Fibroblast of lung (primary cell): Measurements from ENCODE around the gene LRRIQ1. TPM values are rescaled to one million over a fixed set of nuclear protein-coding genes. Genes with fewer than 3 reads are reported as not detected.

ENCODE experiments used
- DNase-seq, 2 donors: peaks; one replicate each; pipeline versions ENCODE4 v3.0.0 to v3.0.0-alpha.2; 2010; ENCODE audit warnings: low read depth in 2 of 2
- H2AFZ ChIP-seq: 2 replicates; pipeline ENCODE4 v1.5.1; 2012; ENCODE audit warnings: low read length, control low read depth, inconsistent platforms
- H3K27ac ChIP-seq: 2 replicates; pipeline ENCODE4 v1.5.1; 2011; ENCODE audit warnings: low read length, control low read depth; ENCODE audit not compliant: insufficient read depth
- H3K27me3 ChIP-seq: 2 replicates; pipeline ENCODE4 v1.5.1; 2011; ENCODE audit warnings: mild to moderate bottlenecking, low read length; ENCODE audit not compliant: control insufficient read depth, insufficient read depth
- H3K36me3 ChIP-seq: 2 replicates; pipeline ENCODE4 v1.5.1; 2011; ENCODE audit warnings: low read length; ENCODE audit not compliant: control insufficient read depth, insufficient read depth
- H3K4me1 ChIP-seq: 2 replicates; pipeline ENCODE4 v1.5.1; 2011; ENCODE audit warnings: low read length; ENCODE audit not compliant: control insufficient read depth, insufficient read depth; ENCODE audit errors: extremely low read depth
- H3K4me2 ChIP-seq: 2 replicates; pipeline ENCODE4 v1.5.1; 2011; ENCODE audit warnings: low read length, control low read depth; ENCODE audit not compliant: insufficient read depth; ENCODE audit errors: extremely low read depth
- H3K4me3 ChIP-seq, 4 experiments: fragments of 200-600 bp in 1 of 4; sonication (generic) in 1 of 4; replicated peaks in 1 of 4; 2 replicates each; pipeline ENCODE4 v1.5.1; 2011 to 2016; ENCODE audit warnings: low read length in 4 of 4, low read depth in 3 of 4, mild to moderate bottlenecking in 3 of 4, control low read depth in 2 of 4, inconsistent platforms in 1 of 4, mixed read lengths in 1 of 4; ENCODE audit not compliant: insufficient read depth in 1 of 4; ENCODE audit errors: control extremely low read depth in 1 of 4
- H3K79me2 ChIP-seq: 2 replicates; pipeline ENCODE4 v1.5.1; 2012; ENCODE audit warnings: mild to moderate bottlenecking, low read length, inconsistent platforms; ENCODE audit not compliant: control insufficient read depth, insufficient read depth
- H3K9ac ChIP-seq: 2 replicates; pipeline ENCODE4 v1.5.1; 2011; ENCODE audit warnings: mild to moderate bottlenecking, low read length, control low read depth; ENCODE audit not compliant: insufficient read depth
- H3K9me3 ChIP-seq: 2 replicates; pipeline ENCODE4 v1.5.1; 2012; ENCODE audit warnings: low read depth, low read length; ENCODE audit not compliant: control insufficient read depth, insufficient read depth
- H4K20me1 ChIP-seq: 2 replicates; pipeline ENCODE4 v1.5.1; 2011; ENCODE audit warnings: low read length; ENCODE audit not compliant: control insufficient read depth, insufficient read depth; ENCODE audit errors: extremely low read depth
- CTCF ChIP-seq, 2 donors: IDR thresholded peaks in 1 of 2; conservative IDR thresholded peaks in 1 of 2; 1 replicate in 1 of 2; 2 replicates in 1 of 2; pipeline ENCODE4 v1.5.1; 2011 to 2012; ENCODE audit warnings: low read length in 2 of 2, control low read depth in 1 of 2, inconsistent platforms in 1 of 2, low read depth in 1 of 2, mild to moderate bottlenecking in 1 of 2
- EZH2 ChIP-seq: IDR thresholded peaks from 2 replicates; pipeline ENCODE4 v1.5.1; 2012; ENCODE audit warnings: low read length, control low read depth, mild to moderate bottlenecking; ENCODE audit errors: missing control alignments
- polyA plus RNA-seq, 2 donors: library from polyadenylated mRNA; depleted of rRNA in 1 of 2; stranded (reverse) in 1 of 2; unstranded in 1 of 2; fragments of >200 nt; gene quantifications; 2 replicates each; pipeline ENCODE4 v1.2.1, GENCODE V29; 2011 to 2012; ENCODE audit warnings: missing spikeins in 1 of 2
- total RNA-seq: library from RNA; depleted of rRNA; stranded (reverse); fragments of >200 nt; gene quantifications from 2 replicates; pipeline ENCODE4 v1.2.1, GENCODE V29; 2014

Gene LRRIQ1
- total and polyA plus RNA-seq, 2 donors (not counting 1 experiment from before 2014, with no cell fraction given): under 0.01 to 0.33 TPM

GRCh38 chr12:85257671-85258070 lies 221.5 kb downstream of the LRRIQ1 start:
- Histone ChIP-seq H4K20me1 (no peaks in the 10 kb centered on the region), H3K9me3 (no peaks in the 10 kb centered on the region), H2AFZ (no peak overlapping the region), H3K9ac (no peak overlapping the region), H3K27me3 (no peaks in the 10 kb centered on the region), H3K79me2 (no peaks in the 10 kb centered on the region), H3K27ac (no peak overlapping the region), H3K36me3 (no peaks in the 10 kb centered on the region), H3K4me2 (no peak overlapping the region), H3K4me1 (no peaks in the 10 kb centered on the region), H3K4me3 (no peak overlapping the region)
- no peak for TF ChIP-seq CTCF (conservative IDR thresholded peaks at IDR 0.05 in 1 of 2, IDR thresholded peaks at IDR 0.05 in 1 of 2; ENCODE audit: low read depth in 1 of 2, low read length in 2 of 2)
- no peak for TF ChIP-seq EZH2
- no peak for DNase-seq

- no peak overlapping the region for H3K4me3 ChIP-seq
- H3K27ac ChIP-seq: no peak overlapping the region
- H3K79me2 ChIP-seq: no peaks in the 10 kb centered on the region
- no peaks in the 10 kb centered on the region for H3K9me3 ChIP-seq
- H3K36me3 ChIP-seq: no peaks in the 10 kb centered on the region
- no peak overlapping the region for H2AFZ ChIP-seq
- H3K27me3 ChIP-seq: no peaks in the 10 kb centered on the region
- no peak for TF ChIP-seq EZH2
- no peak for TF ChIP-seq CTCF (conservative IDR thresholded peaks at IDR 0.05 in 1 of 2, IDR thresholded peaks at IDR 0.05 in 1 of 2; ENCODE audit: low read depth in 1 of 2, low read length in 2 of 2)
- no peaks in the 10 kb centered on the region for H3K4me1 ChIP-seq
- no peaks in the 10 kb centered on the region for H4K20me1 ChIP-seq
- no peak overlapping the region for H3K9ac ChIP-seq
- no peak overlapping the region for H3K4me2 ChIP-seq
- DNase-seq: no peak
Measured at GRCh38 chr12:85260447-85260846, 224.3 kb downstream of the LRRIQ1 start.

GRCh38 chr12:85260896-85261295 lies 224.7 kb downstream of the LRRIQ1 start:
- TF ChIP-seq EZH2 (no peak), CTCF (conservative IDR thresholded peaks at IDR 0.05 in 1 of 2, IDR thresholded peaks at IDR 0.05 in 1 of 2; ENCODE audit: low read depth in 1 of 2, low read length in 2 of 2) (no peak)
- H4K20me1 ChIP-seq: no peaks in the 10 kb centered on the region
- DNase-seq: no peak
- no peaks in the 10 kb centered on the region for H3K79me2 ChIP-seq
- no peak overlapping the region for H2AFZ ChIP-seq
- no peaks in the 10 kb centered on the region for H3K27me3 ChIP-seq
- H3K4me3 ChIP-seq: no peak overlapping the region
- H3K4me2 ChIP-seq: no peak overlapping the region
- no peaks in the 10 kb centered on the region for H3K4me1 ChIP-seq
- no peak overlapping the region for H3K9ac ChIP-seq
- H3K9me3 ChIP-seq: no peaks in the 10 kb centered on the region
- no peaks in the 10 kb centered on the region for H3K36me3 ChIP-seq
- no peak overlapping the region for H3K27ac ChIP-seq
